Right ventricle myocardium inferior (tissue), 1 donor: Measurements from ENCODE around the gene ANKRD13D. TPM values are rescaled to one million over a fixed set of nuclear protein-coding genes. Genes with fewer than 3 reads are reported as not detected.

Experiments used
- ATAC-seq: fragments of 200-7000 bp; cut with Tn5 transposase; one replicate; pipeline ENCODE4 v1.9.1; 2020; ENCODE audit warnings: mild to moderate bottlenecking, moderate library complexity
- DNase-seq: peaks from one replicate; pipeline ENCODE4 v3.0.0; 2021; ENCODE audit errors: missing footprints
- intact Hi-C: fragments of 100-400 bp; cut with DNase I; formaldehyde crosslinking; loops from one replicate; pipeline ENCODE4 v1.11.0; 2022
- total RNA-seq: library from RNA; stranded (reverse); fragmentation: NEBNext Ultra II Directional; extraction: Animal tissue kit (Norgen Biotek cat#: 25700); gene quantifications from one replicate; pipeline ENCODE4 v1.2.1, GENCODE V29; 2021
- donor health status: DM: no; HTN: yes; CAD: no; lungs with severe emphysema.

The ANKRD13D gene
- total RNA-seq, 1 donor from 2014 or later = 15.2 TPM

DNA sequence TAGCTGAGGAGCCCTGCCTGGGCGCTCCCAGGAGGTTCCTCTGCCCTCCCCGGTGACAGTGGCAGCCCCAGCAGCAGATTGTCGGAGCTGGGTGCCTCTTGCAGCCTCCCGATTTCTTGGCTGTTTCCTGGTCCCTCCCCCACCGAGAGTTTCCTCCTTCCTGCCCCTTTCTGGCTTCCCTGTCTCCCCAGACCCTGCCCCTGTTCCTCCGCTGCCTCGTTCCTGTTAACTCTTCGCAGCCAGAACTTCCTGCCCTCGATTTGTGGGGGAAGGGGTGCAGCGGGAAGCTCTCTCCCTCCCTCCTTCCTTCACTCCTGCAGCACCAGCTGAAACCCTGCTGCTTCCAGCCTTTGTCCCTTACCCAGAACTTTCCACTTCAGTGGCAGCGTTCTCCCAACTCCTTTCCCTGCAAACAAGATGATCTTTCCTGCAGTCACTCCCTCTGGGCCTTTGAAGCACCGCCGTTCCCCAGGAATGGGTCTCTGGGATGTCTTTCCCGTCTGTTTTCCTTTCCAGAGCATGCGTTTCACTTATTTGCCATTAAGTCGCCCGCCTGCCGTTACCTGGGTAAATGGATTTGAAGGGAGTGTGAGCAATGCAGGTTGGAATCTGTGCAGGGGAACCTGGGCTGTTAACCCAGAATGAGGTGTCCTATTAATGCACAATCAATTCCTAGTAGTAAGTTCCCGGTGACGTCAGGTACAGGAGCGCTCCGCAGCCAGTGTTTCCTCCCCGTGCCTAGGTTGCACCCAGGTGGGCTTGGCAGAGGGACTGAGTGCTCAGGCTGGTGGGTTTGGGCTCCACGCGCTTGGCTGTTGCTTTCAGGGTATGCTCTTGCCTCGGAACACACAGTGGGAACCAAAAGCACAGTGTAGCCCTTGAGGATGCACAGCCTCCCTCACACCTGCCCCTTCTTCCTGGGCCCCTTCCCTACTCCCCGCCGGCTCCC lies 18.6 kb upstream of the ANKRD13D start:
- intact Hi-C loops = no loop called here
- peak; percentile 29 for ATAC-seq
- DNase-seq = no peak

DNA sequence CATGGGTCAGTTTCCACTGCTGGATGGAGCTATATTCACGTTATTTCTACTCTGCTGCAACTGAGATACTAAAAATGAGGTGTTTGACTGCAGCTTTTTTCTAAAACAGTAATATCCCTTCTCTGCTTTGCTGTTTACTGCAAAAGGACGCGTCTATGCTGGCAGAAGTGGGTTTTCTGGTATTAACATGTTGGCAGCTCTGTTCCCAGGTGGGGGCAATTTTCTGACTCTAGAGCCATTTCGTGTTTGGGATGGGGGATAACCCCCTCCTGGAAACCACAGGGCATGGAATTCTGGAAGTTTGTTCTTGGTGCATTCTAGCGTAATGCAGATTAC lies 17.9 kb upstream of the ANKRD13D start:
- intact Hi-C loops = no loop called here
- DNase-seq (no peak), ATAC-seq (no peak)

DNA sequence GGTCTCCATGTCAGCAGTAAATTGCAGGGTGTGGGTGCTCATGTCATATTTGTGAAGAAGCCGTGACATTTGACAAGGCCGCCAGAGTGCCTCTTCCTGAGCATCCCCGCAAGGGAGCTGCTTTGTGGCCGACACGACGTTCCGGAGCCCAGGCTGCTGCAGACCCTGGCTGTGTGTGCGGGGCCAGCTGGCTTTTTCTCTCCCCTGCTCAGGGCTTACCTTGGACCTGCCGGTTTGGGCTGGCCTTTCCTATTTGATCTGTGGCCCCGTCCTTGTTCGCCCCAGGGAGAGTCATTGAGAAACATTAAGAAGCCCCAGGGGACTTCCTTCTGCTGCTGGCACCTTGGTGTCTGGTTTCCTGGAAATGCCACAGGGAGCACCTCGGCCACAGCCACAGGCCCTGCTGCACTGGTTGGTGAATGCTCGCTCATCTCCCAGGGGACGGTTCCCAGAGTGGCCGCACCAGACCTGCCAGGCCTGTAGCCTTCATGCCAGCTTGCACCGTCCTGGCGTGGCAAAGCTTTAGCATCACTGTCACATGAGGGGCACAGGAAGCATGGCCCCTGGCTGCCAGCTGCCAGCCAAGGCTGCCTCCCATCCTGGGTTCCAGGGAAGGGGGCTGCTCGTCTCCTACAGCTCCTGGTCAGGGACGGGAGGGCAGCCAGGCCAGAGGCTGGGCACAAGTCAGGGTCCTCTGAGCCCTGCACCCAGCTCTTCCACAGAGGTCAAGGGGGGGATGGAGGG lies 17.4 kb upstream of the ANKRD13D start:
- intact Hi-C loops = no loop called here
- DNase-seq (no peak), ATAC-seq (no peak)

DNA sequence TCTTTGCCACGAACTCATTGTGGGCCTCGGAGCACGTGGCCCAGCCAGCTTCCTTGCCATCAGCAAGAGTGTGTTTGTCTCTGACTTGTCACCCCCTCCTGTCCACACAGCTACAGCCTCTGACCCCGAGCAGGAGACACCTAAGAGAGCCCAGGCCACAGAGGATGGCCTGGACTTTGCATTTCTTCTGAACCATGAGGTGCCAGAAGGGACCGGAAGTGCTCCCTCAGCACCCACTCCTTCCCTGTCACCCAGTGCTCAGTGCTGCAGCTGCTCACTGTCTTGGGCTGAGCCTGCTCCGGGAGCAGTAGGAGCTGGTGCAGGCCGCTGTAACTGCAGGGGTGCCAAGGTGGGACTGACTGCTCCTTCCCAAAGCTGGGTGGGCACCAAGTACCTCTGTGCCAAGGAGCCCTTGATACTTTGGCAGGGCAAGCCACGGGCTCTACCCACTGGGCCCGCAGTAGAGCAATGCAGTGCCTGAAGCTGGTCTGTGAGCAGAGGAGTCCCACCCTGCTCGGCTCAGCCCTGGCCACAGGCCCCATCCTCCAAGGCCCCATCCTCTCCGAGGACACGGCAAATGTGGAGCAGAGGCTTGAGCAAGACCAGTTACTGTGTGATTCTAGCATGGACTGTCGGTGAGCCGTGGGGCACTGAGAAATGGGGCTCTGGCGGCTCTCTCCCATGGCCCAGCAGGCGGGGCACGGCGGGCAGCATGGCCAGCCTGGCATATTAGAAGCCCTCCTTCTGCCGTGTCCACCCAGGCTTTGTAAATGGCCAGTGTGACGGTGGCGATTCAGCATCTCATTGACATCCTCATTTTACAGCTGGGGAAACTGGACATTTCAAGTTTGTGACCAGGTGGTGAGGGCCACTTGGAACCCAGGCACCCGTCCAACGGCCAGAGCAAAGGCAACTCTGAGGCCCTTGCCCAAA lies 16.5 kb upstream of the ANKRD13D start:
- ATAC-seq (no peak), DNase-seq (no peak)
- intact Hi-C loops = no loop called here

DNA sequence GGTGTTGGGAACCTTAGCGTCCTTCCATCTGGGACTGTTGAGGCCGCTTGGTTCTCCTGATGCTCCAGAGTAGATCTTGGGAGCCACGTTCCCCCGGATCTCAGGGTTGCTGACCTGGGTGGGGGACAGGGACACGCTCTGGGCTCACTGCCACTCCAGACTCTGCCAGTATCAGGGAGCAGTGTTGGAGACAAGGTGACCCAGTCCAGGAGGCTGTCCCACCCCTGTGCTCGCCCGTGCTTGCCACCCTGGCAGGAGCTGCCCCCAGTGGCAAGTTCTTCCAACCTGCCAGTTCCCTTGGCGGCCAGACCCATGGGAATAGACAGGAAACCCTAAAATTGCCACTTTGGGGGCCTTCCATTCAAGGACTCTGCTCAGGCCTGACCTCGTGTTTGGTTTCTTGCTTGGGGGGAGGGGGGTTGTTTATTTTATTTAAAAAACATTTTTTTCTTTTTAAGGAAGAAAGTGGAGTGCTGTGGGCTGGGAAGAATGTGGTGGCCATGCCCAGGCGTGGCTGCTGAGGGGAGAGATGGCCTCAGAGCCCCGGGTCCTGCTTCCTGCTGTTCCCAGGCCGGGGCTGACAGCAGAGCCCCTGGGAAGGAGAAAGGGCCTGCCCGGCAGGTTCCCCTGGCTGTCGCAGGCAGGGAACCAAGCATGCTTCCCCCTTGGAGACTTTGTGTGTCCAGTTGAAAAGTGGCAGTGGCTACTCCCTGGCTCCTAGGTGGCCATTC lies 15.7 kb upstream of the ANKRD13D start:
- peak; percentile 35 for ATAC-seq
- no peak for DNase-seq
- intact Hi-C loops = no loop called here

DNA sequence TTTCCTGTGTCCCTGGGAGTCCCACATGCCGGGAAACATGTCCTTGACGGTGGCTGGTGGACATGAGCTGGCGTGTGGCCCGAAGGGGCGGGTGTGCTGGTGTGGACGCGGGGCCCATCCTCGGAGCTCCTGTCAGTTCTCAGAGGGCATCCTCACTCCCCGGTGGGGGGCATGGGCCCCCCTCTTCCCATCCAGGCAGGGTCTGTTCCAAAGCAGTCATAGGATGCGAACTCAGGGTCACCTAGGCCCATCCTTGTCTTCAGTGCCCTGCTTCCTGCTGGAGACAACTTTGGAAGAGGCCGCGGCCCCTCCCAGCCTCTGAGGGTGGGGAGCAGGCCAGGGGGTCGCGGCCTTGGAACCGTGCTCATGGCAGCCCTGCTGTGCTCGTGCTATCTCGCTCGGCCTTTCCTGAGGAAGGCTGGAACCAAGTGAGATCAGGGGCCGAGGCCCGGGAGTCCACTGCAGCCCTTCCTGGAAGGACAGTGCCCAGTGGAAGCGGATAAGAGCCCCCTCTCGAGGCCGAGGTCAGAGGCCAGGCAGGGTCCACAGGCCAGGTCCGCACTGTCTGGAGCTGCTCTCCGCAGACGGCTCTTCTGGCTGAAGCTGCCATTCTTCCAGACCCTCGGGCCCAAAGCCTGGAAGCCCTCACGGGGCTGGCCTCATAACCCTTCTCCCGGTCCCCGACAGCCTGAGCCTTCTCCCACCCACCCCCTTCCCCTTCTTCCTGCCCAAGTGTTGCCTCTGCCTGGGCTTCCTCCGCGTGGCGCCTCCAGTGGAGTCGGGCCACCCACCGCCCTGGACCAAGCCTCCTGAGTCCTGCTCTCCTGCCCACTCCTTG lies 14.1 kb upstream of the ANKRD13D start:
- intact Hi-C loops = no loop called here
- DNase-seq (no peak), ATAC-seq (no peak)

DNA sequence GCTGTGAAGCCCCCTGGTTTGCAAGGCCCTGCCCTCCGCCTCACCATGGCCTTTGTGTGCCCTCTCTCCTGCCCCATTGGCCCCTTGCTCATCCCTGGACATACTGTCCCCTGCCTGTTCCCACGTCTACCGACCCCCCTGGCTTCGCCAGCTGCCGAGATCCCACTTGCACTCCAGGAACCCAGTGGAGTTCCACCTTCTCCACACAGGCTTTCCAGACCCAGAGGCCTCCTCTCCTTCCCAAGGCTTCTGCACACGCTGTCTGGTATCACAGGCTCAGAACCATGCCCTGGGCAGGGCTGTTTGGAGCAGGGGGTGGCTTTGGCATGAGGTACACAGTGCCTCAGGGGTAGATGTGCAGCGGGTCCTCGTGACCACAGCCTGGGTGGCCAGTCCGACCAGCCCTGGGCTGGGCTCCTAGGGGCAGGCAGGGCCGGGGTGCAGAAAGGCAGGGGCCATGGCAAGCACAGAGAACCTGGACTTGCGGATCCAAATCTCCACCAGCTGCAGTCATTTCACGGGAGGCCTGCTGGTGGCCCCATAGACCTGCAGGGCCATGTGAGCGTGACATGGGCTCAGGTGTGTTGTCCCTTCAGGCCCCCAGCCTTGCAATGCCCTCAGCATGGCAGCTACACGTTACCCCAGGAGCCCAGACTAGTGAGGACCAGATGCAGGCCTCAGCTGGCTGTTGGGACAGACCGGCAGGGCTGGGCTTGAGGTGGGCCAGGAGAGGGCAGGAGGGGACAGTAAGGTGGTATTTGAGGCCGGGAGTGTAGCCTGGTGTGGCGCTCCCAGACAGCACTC lies 13.3 kb upstream of the ANKRD13D start:
- ATAC-seq (no peak), DNase-seq (no peak)
- intact Hi-C loops = no loop called here

DNA sequence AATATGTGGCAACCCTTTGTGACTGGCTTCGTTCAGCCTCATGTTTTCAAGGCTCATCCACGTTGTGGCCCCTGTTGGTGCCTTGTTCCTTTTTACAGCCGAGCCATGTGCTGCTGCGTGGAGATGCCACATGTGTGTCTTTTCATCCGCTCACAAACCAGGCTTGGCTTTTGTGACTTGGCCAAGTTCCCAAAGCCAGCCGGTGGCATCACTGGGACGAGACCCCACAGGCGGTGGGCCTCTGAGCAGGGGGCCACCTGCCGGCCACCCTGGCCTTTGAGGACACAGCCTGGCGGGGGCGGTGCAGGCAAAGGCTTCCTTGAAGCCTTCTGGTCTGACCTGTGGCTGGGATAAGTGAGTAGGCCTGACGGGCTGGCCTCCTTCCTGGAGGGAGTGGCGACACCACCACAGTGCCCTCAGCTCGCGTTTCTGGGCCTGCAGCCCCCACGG lies 12.3 kb upstream of the ANKRD13D start:
- intact Hi-C loops = no loop called here
- ATAC-seq = no peak
- DNase-seq = no peak

DNA sequence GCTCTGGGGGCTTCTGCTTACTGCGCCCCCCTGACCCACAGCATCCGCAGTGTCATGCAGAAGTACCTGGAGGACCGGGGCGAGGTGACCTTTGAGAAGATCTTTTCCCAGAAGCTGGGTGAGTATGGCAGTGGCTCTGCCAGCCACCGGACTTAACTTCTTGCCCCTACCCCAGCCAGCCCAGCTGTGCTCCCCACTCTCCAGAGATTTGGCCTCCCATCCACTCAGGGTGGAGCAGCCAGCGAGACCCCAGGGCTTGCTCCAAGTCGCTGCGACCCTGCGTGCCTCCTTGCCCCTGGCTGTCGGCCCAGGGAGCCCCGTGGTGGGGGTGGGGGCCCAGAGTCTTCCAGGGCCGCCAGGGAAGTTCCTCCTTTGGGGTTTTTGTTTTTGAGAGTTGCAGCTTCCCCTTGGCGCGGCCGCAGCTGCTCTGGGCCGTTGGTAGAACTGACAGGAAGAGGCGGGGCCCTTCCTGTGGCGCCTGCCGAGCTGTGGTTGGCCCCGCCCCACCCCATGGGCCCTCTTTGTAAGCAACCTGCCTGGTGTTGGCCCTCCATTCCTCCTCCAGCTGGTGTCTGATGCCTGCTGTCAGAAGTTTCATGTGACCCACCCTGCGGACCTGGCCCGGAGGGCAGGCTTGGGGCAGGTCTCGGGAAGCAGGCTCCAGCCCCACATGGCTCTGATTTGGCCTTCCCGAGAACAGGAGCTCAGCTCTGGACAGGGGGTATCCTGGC lies 11.7 kb upstream of the ANKRD13D start:
- peak; percentile 86 for ATAC-seq
- DNase-seq = peak; percentile 99
- intact Hi-C loops = no loop called here

DNA sequence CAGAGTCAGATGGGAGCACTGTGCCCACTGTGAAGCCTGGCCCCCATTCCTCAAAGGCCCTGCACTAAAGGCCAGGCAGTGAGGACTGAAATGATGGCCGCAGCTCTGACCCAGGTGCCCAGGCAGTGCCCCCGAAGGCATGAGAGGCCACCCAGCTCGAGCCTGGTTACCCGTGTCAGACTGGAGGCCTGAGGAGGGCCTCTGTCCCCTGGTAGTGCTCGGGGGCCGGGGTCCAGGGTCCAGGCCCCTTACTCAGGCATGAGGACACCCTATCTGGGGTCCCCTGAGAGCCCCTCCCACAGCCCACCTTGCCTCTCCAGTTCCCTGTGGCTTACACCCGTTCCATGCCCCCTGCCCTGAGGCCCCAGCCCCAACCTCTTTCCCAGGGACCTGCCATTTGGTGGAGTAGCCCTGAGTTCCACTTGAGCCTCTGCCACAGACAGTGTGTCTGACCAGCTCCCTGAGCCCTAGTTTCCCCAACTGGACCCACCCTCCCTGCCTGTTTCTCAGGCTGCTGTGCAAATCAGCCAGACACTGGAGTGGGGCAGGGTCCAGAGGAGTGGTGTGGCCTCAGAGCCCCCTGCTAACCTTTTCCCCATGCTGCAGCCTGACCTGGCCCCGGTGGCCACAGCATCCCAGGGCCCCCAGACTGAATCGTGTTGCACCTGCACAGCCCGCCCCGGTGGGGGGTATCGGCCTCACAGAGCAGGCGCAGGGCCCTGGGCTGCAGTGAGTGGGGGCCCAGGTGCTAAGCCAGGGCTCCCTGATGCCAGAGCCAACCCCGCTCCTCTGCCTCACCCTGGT lies 10.8 kb upstream of the ANKRD13D start:
- ATAC-seq = no peak
- intact Hi-C loops = no loop called here
- DNase-seq = peak; percentile 17

DNA sequence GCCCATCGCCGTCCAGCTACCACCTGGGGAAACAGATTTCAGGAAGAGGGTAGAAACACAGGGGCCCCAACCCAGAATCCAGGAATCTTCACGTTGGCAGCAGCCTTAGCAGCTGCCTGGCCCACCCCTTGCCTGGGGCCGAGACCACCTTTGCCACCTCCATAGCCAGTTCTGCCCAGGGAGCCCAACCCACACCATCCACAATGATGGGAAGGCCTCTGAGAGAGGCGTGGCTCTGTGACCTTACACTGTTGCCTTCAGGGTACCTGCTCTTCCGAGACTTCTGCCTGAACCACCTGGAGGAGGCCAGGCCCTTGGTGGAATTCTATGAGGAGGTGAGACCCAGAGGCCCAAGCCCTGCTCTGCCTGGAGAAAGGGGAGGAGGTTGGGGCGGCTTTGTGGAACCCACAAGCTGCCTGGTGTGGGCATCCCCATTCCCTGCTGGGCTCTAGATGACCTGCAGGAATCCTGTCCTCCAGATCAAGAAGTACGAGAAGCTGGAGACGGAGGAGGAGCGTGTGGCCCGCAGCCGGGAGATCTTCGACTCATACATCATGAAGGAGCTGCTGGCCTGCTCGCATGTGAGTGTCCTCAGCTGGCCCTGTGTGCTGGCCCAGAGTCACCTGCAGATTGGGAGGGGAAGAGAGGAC lies 10.0 kb upstream of the ANKRD13D start:
- intact Hi-C loops = no loop called here
- peak; percentile 44 for DNase-seq
- no peak for ATAC-seq

DNA sequence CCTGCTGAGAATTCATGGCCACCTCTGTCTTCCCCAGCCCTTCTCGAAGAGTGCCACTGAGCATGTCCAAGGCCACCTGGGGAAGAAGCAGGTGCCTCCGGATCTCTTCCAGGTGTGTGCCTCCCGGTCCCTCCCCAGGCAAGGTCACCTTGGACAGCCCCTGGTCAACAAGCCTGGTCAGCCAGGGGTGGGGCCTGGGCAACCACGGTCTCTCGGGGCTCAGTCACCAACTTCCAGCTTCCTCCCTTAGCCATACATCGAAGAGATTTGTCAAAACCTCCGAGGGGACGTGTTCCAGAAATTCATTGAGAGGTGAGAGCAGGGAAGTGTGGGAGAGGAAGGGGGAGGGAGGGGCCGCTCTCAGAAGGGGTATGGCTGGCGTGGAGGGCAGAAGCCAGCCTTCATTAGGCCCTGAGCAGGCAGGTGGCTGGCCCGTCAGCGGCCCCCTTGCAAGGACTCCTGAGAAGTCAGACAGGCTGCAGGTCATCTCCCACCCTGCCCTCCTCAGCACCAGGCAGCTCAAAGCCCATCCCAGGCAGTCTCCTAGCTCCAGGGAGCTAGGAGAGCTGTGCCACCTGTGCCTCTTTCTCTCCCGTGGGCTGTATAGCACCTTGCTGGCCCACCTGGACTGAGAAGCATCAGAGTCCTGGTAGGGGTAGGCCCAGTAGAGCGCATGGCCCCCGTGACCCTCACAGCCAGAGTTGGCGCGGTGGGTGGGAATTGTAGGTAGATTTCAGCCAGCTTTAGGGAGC lies 9.3 kb upstream of the ANKRD13D start:
- ATAC-seq = no peak
- intact Hi-C loops = no loop called here
- peak; percentile 45 for DNase-seq

DNA sequence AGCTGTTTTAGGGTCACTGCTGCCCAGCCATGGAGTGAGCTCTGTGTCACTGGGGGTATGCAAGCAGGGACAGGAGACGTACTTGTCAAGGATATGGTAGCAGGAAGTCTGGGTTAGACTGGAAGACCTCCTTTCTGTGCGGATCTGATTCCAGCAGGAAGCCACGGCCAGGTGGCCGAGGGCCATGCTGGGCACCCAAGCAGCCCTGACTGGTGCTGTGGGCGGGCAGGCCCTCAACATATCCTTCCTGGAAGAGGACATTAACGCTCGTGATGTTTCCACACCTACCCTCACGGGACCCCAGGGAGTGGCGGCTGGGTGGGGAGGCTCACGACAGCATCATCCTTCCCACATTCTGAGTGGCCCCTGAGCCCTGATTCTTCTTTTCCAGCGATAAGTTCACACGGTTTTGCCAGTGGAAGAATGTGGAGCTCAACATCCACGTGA lies 8.7 kb upstream of the ANKRD13D start:
- intact Hi-C loops = no loop called here
- peak; percentile 27 for DNase-seq
- no peak for ATAC-seq
